Measurements from ENCODE around the gene UBE2Z.

DNA sequence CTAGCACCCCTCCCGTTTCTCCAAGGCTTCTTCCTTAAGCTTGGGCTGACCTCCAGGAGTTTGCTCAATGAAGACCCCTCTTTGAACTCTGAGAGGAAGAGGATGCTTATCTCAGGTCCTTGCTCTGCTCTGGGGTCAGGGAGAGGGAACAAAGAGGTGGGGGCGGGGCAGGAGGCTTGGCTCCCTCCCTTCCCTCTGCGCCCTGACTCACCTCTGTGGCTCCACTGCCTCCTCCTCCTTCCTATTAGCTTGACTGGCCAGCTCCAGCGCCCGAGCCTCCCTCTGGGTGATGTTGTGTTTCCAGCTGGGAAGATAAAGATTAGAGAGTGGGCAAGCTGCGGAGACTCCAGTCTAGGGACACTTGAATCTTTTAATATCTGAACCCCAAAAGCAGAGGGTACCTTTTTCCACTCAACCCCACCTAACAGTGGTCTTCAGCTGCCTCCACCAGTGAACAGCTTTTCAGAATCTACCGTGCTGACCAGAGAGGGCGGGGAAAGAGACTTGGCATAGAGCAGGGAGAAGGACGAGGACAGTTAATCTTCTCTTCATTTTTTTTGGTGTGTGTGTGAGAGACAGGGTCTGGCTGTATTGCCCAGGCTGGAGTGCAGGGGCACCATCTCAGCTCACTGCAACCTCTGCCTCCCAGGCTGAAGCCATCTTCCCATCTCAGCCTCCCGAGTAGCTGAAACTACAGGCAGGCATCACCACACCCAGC, 53.5 kb downstream of the UBE2Z start:
- TF ChIP-seq FOXP2 (optimal IDR thresholded peaks at IDR 0.05; ENCODE audit: control extremely low read depth, extremely low read length, insufficient read depth) (no peak), POLR2AphosphoS5 (IDR thresholded peaks at IDR 0.05; ENCODE audit: borderline replicate concordance, low read depth, low read length) (no peak)

Measured in SK-N-MC (cell line).